Effector memory CD8-positive, alpha-beta T cell (primary cell): Measurements from ENCODE around the gene UBE2D2.

Experiments
- ATAC-seq: fragments of 150-1000 bp; cut with Tn5 transposase; replicated peaks from 2 replicates; pipeline ENCODE4 v1.10.0; 2021; ENCODE audit warnings: mild to moderate bottlenecking, moderate library complexity
- DNase-seq, 3 experiments: peaks; one replicate each; pipeline ENCODE4 v3.0.0; 2021
- H3K27ac Mint-ChIP-seq, 2 donors: one replicate each; pipeline ENCODE4 v1.8.0; 2022; ENCODE audit warnings: mild to moderate bottlenecking in 2 of 2, mixed read lengths in 2 of 2, moderate library complexity in 2 of 2
- H3K27me3 Mint-ChIP-seq, 2 donors: one replicate each; pipeline ENCODE4 v1.8.0; 2022; ENCODE audit warnings: mixed read lengths in 2 of 2
- H3K36me3 Mint-ChIP-seq: one replicate; pipeline ENCODE4 v1.8.0; 2022; ENCODE audit warnings: mild to moderate bottlenecking, moderate library complexity, mixed read lengths; ENCODE audit not compliant: insufficient read depth
- H3K4me1 Mint-ChIP-seq, 2 donors: one replicate each; pipeline ENCODE4 v1.8.0; 2022; ENCODE audit warnings: low read depth in 2 of 2, mixed read lengths in 2 of 2
- H3K4me3 Mint-ChIP-seq, 2 donors: one replicate each; pipeline ENCODE4 v1.8.0; 2022; ENCODE audit warnings: mild to moderate bottlenecking in 2 of 2, mixed read lengths in 2 of 2, moderate library complexity in 2 of 2
- H3K9me3 Mint-ChIP-seq, 2 donors: one replicate each; pipeline ENCODE4 v1.8.0; 2022; ENCODE audit warnings: mixed read lengths in 2 of 2

The UBE2D2 gene

GRCh38 chr5:139637438-139638089 lies 76.4 kb downstream of the UBE2D2 start:
- peak overlapping the region; percentile 86 to 90 for H3K27ac Mint-ChIP-seq

GRCh38 chr5:139638090-139638735 lies 77.1 kb downstream of the UBE2D2 start:
- Mint-ChIP-seq H3K27me3 (no peaks in the 10 kb centered on the region), H3K4me1 (peaks cover 38 to 43% of the 10 kb centered on the region in 2 donors), H3K4me3 (peak overlapping the region; percentile 68 to 74), H3K9me3 (no peaks in the 10 kb centered on the region), H3K27ac (peak overlapping the region; percentile 86 to 90), H3K36me3 (peaks cover 13% of the 10 kb centered on the region)
- peak; percentile 1 for ATAC-seq
- DNase-seq, result no peak

More at GRCh38 chr5:139637438-139638089, 76.4 kb downstream of the UBE2D2 start:
- peak overlapping the region; percentile 68 to 74 for H3K4me3 Mint-ChIP-seq
- ATAC-seq (peak; percentile 57), DNase-seq (peak; percentile 63 to 67 (median 66))
- H3K36me3 Mint-ChIP-seq, result peaks cover 17% of the 10 kb centered on the region
- H3K27me3 Mint-ChIP-seq, result no peaks in the 10 kb centered on the region
- H3K9me3 Mint-ChIP-seq, result no peaks in the 10 kb centered on the region
- peaks cover 40 to 41% of the 10 kb centered on the region in 2 donors for H3K4me1 Mint-ChIP-seq

- Mint-ChIP-seq H3K4me1 (peaks cover 30 to 42% of the 10 kb centered on the region in 2 donors), H3K9me3 (no peaks in the 10 kb centered on the region), H3K27ac (peak overlapping the region; percentile 86 to 90), H3K27me3 (no peaks in the 10 kb centered on the region), H3K36me3 (peaks cover 13% of the 10 kb centered on the region), H3K4me3 (peak overlapping the region; percentile 68 to 74)
- no peak for DNase-seq
- ATAC-seq, result no peak
These were observed 77.8 kb downstream of the UBE2D2 start for GRCh38 chr5:139638736-139639618.

GRCh38 chr5:139639619-139640380 lies 78.7 kb downstream of the UBE2D2 start:
- H3K9me3 Mint-ChIP-seq, result no peaks in the 10 kb centered on the region
- DNase-seq (no peak), ATAC-seq (no peak)
- H3K4me1 Mint-ChIP-seq, result peaks cover 32 to 45% of the 10 kb centered on the region in 2 donors
- no peaks in the 10 kb centered on the region for H3K27me3 Mint-ChIP-seq
- peak overlapping the region; percentile 71 to 90 for H3K27ac Mint-ChIP-seq
- no peak overlapping the region for H3K4me3 Mint-ChIP-seq
- H3K36me3 Mint-ChIP-seq, result peaks cover 14% of the 10 kb centered on the region

- H3K27ac Mint-ChIP-seq, result peak overlapping the region; percentile 71 to 90
- peaks cover 26 to 46% of the 10 kb centered on the region in 2 donors for H3K4me1 Mint-ChIP-seq
- H3K36me3 Mint-ChIP-seq, result peaks cover 17% of the 10 kb centered on the region
- DNase-seq, result no peak
- no peak for ATAC-seq
- no peaks in the 10 kb centered on the region for H3K9me3 Mint-ChIP-seq
- no peak overlapping the region for H3K4me3 Mint-ChIP-seq
- H3K27me3 Mint-ChIP-seq, result no peaks in the 10 kb centered on the region
These were observed 79.4 kb downstream of the UBE2D2 start for GRCh38 chr5:139640421-139641115.

GRCh38 chr5:139641116-139642080 lies 80.3 kb downstream of the UBE2D2 start:
- Mint-ChIP-seq H3K27ac (peak overlapping the region in 1 of 2 donors; percentile 17), H3K27me3 (no peaks in the 10 kb centered on the region), H3K36me3 (peaks cover 14% of the 10 kb centered on the region), H3K9me3 (no peaks in the 10 kb centered on the region), H3K4me1 (peaks cover 17 to 37% of the 10 kb centered on the region in 2 donors), H3K4me3 (no peak overlapping the region)
- DNase-seq (no peak), ATAC-seq (no peak)

- H3K36me3 Mint-ChIP-seq, result peaks cover 17% of the 10 kb centered on the region
These were observed 81.1 kb downstream of the UBE2D2 start for GRCh38 chr5:139642213-139642612.

GRCh38 chr5:139642891-139643871 lies 82.0 kb downstream of the UBE2D2 start:
- Mint-ChIP-seq H3K27me3 (no peaks in the 10 kb centered on the region), H3K36me3 (peaks cover 13% of the 10 kb centered on the region)

More at GRCh38 chr5:139642213-139642612, 81.1 kb downstream of the UBE2D2 start:
- Mint-ChIP-seq H3K27me3 (no peaks in the 10 kb centered on the region), H3K4me1 (peaks cover 9 to 33% of the 10 kb centered on the region in 2 donors), H3K4me3 (no peak overlapping the region), H3K27ac (peak overlapping the region in 1 of 2 donors; percentile 17), H3K9me3 (no peaks in the 10 kb centered on the region)
- DNase-seq (no peak), ATAC-seq (no peak)

GRCh38 chr5:139644001-139644456 lies 82.9 kb downstream of the UBE2D2 start:
- no peak overlapping the region for H3K4me3 Mint-ChIP-seq
- H3K9me3 Mint-ChIP-seq, result no peaks in the 10 kb centered on the region
- H3K27me3 Mint-ChIP-seq, result no peaks in the 10 kb centered on the region
- ATAC-seq (no peak), DNase-seq (no peak)
- peaks cover 9% of the 10 kb centered on the region for H3K36me3 Mint-ChIP-seq
- H3K27ac Mint-ChIP-seq, result peak overlapping the region in 1 of 2 donors; percentile 90
- peaks cover 9 to 29% of the 10 kb centered on the region in 2 donors for H3K4me1 Mint-ChIP-seq

More at GRCh38 chr5:139642891-139643871, 82.0 kb downstream of the UBE2D2 start:
- no peaks in the 10 kb centered on the region for H3K9me3 Mint-ChIP-seq
- DNase-seq (no peak), ATAC-seq (no peak)
- H3K4me1 Mint-ChIP-seq, result peaks cover 9 to 31% of the 10 kb centered on the region in 2 donors
- H3K4me3 Mint-ChIP-seq, result no peak overlapping the region
- H3K27ac Mint-ChIP-seq, result peak overlapping the region in 1 of 2 donors; percentile 90

GRCh38 chr5:139644646-139645429 lies 83.7 kb downstream of the UBE2D2 start:
- H3K4me1 Mint-ChIP-seq, result peaks cover 14 to 27% of the 10 kb centered on the region in 2 donors
- peaks cover 9% of the 10 kb centered on the region for H3K36me3 Mint-ChIP-seq
- H3K9me3 Mint-ChIP-seq, result no peaks in the 10 kb centered on the region
- peaks cover 4 to 6% of the 10 kb centered on the region in 2 donors for H3K27me3 Mint-ChIP-seq
- H3K27ac Mint-ChIP-seq, result peak overlapping the region; percentile 24 to 36
- peak; percentile 18 for ATAC-seq
- no peak for DNase-seq
- no peak overlapping the region for H3K4me3 Mint-ChIP-seq
